CD14-positive monocyte (primary cell): ENCODE data around the gene DPP10. TPM values are rescaled to one million over a fixed set of nuclear protein-coding genes. Genes with fewer than 3 reads are reported as not detected.

Experiments used
- DNase-seq, 3 donors: peaks; one replicate each; pipeline ENCODE4 v3.0.0-alpha.2; 2011 to 2022
- H2AFZ ChIP-seq: 2 replicates; pipeline ENCODE4 v1.6.0; 2012; ENCODE audit warnings: mild to moderate bottlenecking, low read depth, low read length, inconsistent platforms; ENCODE audit not compliant: insufficient read depth, poor library complexity, severe bottlenecking
- H3K27ac ChIP-seq, 2 donors: 1 replicate in 1 of 2; 2 replicates in 1 of 2; pipeline ENCODE4 v1.5.1; 2012 to 2013; ENCODE audit warnings: low read length in 2 of 2, control low read depth in 1 of 2, inconsistent platforms in 1 of 2, low read depth in 1 of 2, mild to moderate bottlenecking in 1 of 2
- H3K27me3 ChIP-seq, 2 donors: one replicate each; pipeline versions ENCODE4 v1.6.0 to v1.6.1; 2011 to 2013; ENCODE audit warnings: low read length in 2 of 2; ENCODE audit not compliant: control insufficient read depth in 2 of 2, insufficient read depth in 2 of 2
- H3K36me3 ChIP-seq, 2 donors: replicated peaks in 1 of 2; 1 replicate in 1 of 2; 2 replicates in 1 of 2; pipeline versions ENCODE4 v1.5.1 to v1.6.1; 2012 to 2013; ENCODE audit warnings: low read length in 2 of 2, control low read depth in 1 of 2, inconsistent platforms in 1 of 2, mild to moderate bottlenecking in 1 of 2; ENCODE audit not compliant: insufficient read depth in 2 of 2, control insufficient read depth in 1 of 2
- H3K4me1 ChIP-seq, 2 donors: 1 replicate in 1 of 2; 2 replicates in 1 of 2; pipeline versions ENCODE4 v1.5.1 to v1.6.1; 2012 to 2013; ENCODE audit warnings: low read length in 2 of 2, control low read depth in 1 of 2, inconsistent platforms in 1 of 2, mild to moderate bottlenecking in 1 of 2, moderate library complexity in 1 of 2; ENCODE audit not compliant: insufficient read depth in 2 of 2, control insufficient read depth in 1 of 2
- H3K4me2 ChIP-seq: replicated peaks from 2 replicates; pipeline ENCODE3; 2012; ENCODE audit warnings: low read length, moderate library complexity, mild to moderate bottlenecking; ENCODE audit not compliant: poor library complexity, severe bottlenecking; ENCODE audit errors: extremely low read depth
- H3K4me3 ChIP-seq, 3 experiments: fragments of 200-600 bp in 1 of 3; sonication (generic) in 1 of 3; replicated peaks in 1 of 3; 1 replicate in 2 of 3; 2 replicates in 1 of 3; pipeline ENCODE4 v1.5.1; 2011 to 2013; ENCODE audit warnings: low read length in 3 of 3, mild to moderate bottlenecking in 3 of 3, control low read depth in 2 of 3, low read depth in 2 of 3, inconsistent platforms in 1 of 3, moderate library complexity in 1 of 3
- H3K79me2 ChIP-seq: 2 replicates; pipeline ENCODE4 v1.6.0; 2012; ENCODE audit warnings: mild to moderate bottlenecking, control low read depth, inconsistent platforms, low read length, moderate library complexity; ENCODE audit not compliant: insufficient read depth
- H3K9ac ChIP-seq: 2 replicates; pipeline ENCODE4 v1.6.0; 2017; ENCODE audit warnings: low read length, mild to moderate bottlenecking; ENCODE audit not compliant: insufficient read depth, poor library complexity, severe bottlenecking
- H3K9me3 ChIP-seq, 2 donors: replicated peaks in 1 of 2; 1 replicate in 1 of 2; 2 replicates in 1 of 2; pipeline versions ENCODE4 v1.5.1 to v1.6.1; 2012 to 2013; ENCODE audit warnings: low read length in 2 of 2, control low read depth in 1 of 2; ENCODE audit not compliant: control insufficient read depth in 1 of 2, insufficient read depth in 1 of 2
- H4K20me1 ChIP-seq: 2 replicates; pipeline ENCODE4 v1.6.0; 2012; ENCODE audit warnings: mild to moderate bottlenecking, low read length, control low read depth, moderate library complexity; ENCODE audit not compliant: insufficient read depth
- H3K27ac Mint-ChIP-seq, 7 donors: one replicate each; pipeline ENCODE4 v1.8.0; 2020; ENCODE audit warnings: mild to moderate bottlenecking in 7 of 7, mixed read lengths in 7 of 7, moderate library complexity in 6 of 7, inconsistent platforms in 2 of 7
- H3K27me3 Mint-ChIP-seq, 3 donors: one replicate each; pipeline ENCODE4 v1.8.0; 2021 to 2022; ENCODE audit warnings: low read depth in 3 of 3, mild to moderate bottlenecking in 3 of 3, mixed read lengths in 3 of 3, moderate library complexity in 3 of 3, inconsistent platforms in 1 of 3
- H3K36me3 Mint-ChIP-seq, 2 donors: one replicate each; pipeline ENCODE4 v1.8.0; 2020; ENCODE audit warnings: mixed read lengths in 2 of 2, inconsistent platforms in 1 of 2, mild to moderate bottlenecking in 1 of 2
- H3K4me1 Mint-ChIP-seq: one replicate; pipeline ENCODE4 v1.8.0; 2020; ENCODE audit warnings: mild to moderate bottlenecking, mixed read lengths
- H3K4me3 Mint-ChIP-seq, 2 donors: one replicate each; pipeline ENCODE4 v1.8.0; 2020; ENCODE audit warnings: mild to moderate bottlenecking in 2 of 2, mixed read lengths in 2 of 2, moderate library complexity in 1 of 2
- H3K9me3 Mint-ChIP-seq, 7 donors: one replicate each; pipeline ENCODE4 v1.8.0; 2020 to 2022; ENCODE audit warnings: mixed read lengths in 7 of 7, mild to moderate bottlenecking in 6 of 7, moderate library complexity in 6 of 7, inconsistent platforms in 2 of 7
- CTCF ChIP-seq: fragments of 200-600 bp; IDR thresholded peaks from one replicate; pipeline ENCODE4 v1.8.0; 2022; ENCODE audit warnings: antibody characterized with exemption, mild to moderate bottlenecking
- WGBS: methylation state at CpG from one replicate; pipeline ENCODE4 v1.1.5; 2013; ENCODE audit warnings: missing lambda C conversion rate; ENCODE audit not compliant: insufficient coverage; 5-methylcytosine and 5-hydroxymethylcytosine counted together
- intact Hi-C, 2 donors: fragments of 100-400 bp; cut with micrococcal nuclease; formaldehyde crosslinking; loops; one replicate each; pipeline versions ENCODE4 v1.15.0 to v1.15.1; 2023
- polyA plus RNA-seq, 3 donors: library from polyadenylated mRNA; depleted of rRNA in 1 of 3; unstranded in 2 of 3; stranded (reverse) in 1 of 3; fragments of 300-500 nt in 2 of 3; fragments of >200 nt in 1 of 3; fragmentation: Illumina TruSeq in 2 of 3; gene quantifications; 1 replicate in 2 of 3; 2 replicates in 1 of 3; pipeline ENCODE4 v1.2.3, GENCODE V29; 2012 to 2021

DPP10 gene
- polyA plus RNA-seq, 3 donors: not detected

GRCh38 chr2:115168457-115168856 is 726.0 kb downstream of the DPP10 start:
- H2AFZ ChIP-seq: no peak overlapping the region
- no CpG with 5 or more reads among the region's 3 CpGs for WGBS
- H3K4me2 ChIP-seq: no peak overlapping the region
- Mint-ChIP-seq H3K9me3 (peaks cover 0 to 6% (median 0%) of the 10 kb centered on the region in 7 donors), H3K27me3 (peaks cover 6 to 8% (median 7%) of the 10 kb centered on the region in 3 donors), H3K4me1 (no peaks in the 10 kb centered on the region), H3K36me3 (no peaks in the 10 kb centered on the region), H3K4me3 (no peak overlapping the region), H3K27ac (no peak overlapping the region)
- no peaks in the 10 kb centered on the region for H3K4me1 ChIP-seq
- intact Hi-C loops: no loop called here
- H4K20me1 ChIP-seq: no peaks in the 10 kb centered on the region
- H3K4me3 ChIP-seq: no peak overlapping the region
- H3K79me2 ChIP-seq: no peaks in the 10 kb centered on the region
- no peak for TF ChIP-seq CTCF
- H3K9ac ChIP-seq: no peak overlapping the region
- H3K36me3 ChIP-seq: no peaks in the 10 kb centered on the region
- DNase-seq: no peak
- peaks cover 6 to 8% of the 10 kb centered on the region in 2 donors for H3K27me3 ChIP-seq
- no peak overlapping the region for H3K27ac ChIP-seq
- H3K9me3 ChIP-seq: no peaks in the 10 kb centered on the region

DNA sequence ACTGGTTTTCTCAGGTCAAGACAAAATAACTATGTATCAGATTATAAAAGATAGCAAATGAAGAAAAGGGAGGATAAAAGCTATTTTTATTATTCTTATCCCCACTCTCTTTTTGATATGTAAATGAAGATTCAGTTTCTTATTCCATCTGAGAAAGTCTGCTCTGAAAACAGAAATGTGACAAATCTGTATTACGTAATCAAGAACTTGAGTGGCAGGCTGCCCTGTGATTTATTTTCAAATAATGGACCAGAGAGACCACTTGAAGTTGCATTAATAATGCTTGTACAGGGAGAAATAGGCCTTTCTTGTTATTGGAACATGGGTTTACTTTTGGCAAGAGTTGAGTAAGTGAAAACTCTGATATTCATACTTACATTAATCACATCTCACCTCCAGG is 727.4 kb downstream of the DPP10 start:
- no peak overlapping the region for H3K27ac Mint-ChIP-seq
- Histone ChIP-seq H3K4me1 (no peaks in the 10 kb centered on the region), H3K4me3 (no peak overlapping the region), H3K27me3 (no peaks in the 10 kb centered on the region), H3K4me2 (no peak overlapping the region), H3K79me2 (no peaks in the 10 kb centered on the region), H4K20me1 (no peaks in the 10 kb centered on the region), H3K9me3 (no peaks in the 10 kb centered on the region), H3K9ac (no peak overlapping the region), H3K27ac (no peak overlapping the region), H3K36me3 (no peaks in the 10 kb centered on the region), H2AFZ (no peak overlapping the region)
- peaks cover 0 to 4% (median 2%) of the 10 kb centered on the region in 3 donors for H3K27me3 Mint-ChIP-seq
- TF ChIP-seq CTCF: no peak
- H3K4me3 Mint-ChIP-seq: no peak overlapping the region
- H3K4me1 Mint-ChIP-seq: no peaks in the 10 kb centered on the region
- H3K9me3 Mint-ChIP-seq: peaks cover 0 to 4% (median 0%) of the 10 kb centered on the region in 7 donors
- no peak for DNase-seq
- H3K36me3 Mint-ChIP-seq: no peaks in the 10 kb centered on the region
- no CpG with 5 or more reads among the region's 1 CpG for WGBS
- intact Hi-C loops: no loop called here
